Midbrain (tissue), 1 donor: ENCODE results near the gene SRSF11.
"Not testable (repeated sequence)": the region's sequence is repeated elsewhere in the genome, so short reads cannot be mapped to it uniquely, and the experiment has no call there.

ENCODE experiments used
- DNase-seq: peaks from one replicate; lab custom pipeline; 2025; lab: John Stamatoyannopoulos, UW

SRSF11 gene

DNA sequence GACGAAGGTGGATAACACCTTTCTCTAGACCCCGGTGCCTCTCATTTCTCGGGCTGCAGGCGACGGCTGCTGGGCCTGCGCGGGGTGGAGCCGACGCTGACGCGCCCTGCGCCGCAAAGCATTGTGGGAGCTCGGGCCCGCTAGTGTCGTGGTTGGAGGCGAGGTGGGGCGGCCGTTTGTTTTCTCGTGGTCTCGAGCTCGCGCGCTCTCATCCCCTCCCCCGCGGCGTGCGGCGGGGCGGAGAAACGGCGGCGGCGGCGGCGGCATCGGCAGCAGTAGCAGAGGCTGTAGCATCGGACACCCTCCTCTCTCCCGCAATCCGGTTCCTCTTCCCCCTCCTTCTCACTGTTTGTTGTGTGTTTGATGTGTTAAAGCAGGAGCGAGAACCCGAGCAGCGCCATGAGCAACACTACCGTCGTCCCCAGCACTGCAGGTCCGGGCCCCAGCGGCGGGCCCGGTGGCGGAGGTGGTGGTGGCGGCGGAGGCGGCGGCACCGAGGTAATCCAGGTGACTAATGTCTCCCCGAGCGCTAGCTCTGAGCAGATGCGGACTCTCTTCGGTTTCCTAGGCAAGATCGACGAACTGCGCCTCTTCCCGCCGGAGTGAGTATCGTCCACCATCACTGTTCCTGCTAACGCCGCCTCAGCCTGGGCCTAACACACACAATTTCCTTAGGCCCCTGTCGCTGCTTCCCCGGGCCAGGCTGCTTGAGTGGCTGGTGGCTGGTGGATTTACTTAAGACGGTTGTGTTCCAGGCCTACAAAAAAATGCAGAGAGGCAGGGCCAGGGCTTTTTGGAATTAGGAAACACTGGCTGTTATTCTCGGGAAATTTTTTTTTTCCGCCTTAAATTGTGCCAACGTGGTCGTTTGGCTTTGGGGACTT, at the start of gene SRSF11:
Gene SRSF11, plus strand, starts transcription at position 143 of the 884 bp plus-strand sequence. Its CDS starts 257 bp downstream, at position 400.
- DNase-seq: peak; percentile 95

GRCh38 chr1:70171512-70171911, 49.7 kb upstream of the SRSF11 start:
- DNase-seq: no peak

GRCh38 chr1:70185181-70185580, 36.0 kb upstream of the SRSF11 start:
- DNase-seq: not testable (repeated sequence)

GRCh38 chr1:70188522-70188921, 32.7 kb upstream of the SRSF11 start:
- DNase-seq: no peak

GRCh38 chr1:70190180-70190579, 31.0 kb upstream of the SRSF11 start:
- no peak for DNase-seq

- DNase-seq: not testable (repeated sequence)
Observed at GRCh38 chr1:70192446-70192845, 28.7 kb upstream of the SRSF11 start.

- DNase-seq: no peak
Observed at GRCh38 chr1:70194601-70195000, 26.6 kb upstream of the SRSF11 start.

DNA sequence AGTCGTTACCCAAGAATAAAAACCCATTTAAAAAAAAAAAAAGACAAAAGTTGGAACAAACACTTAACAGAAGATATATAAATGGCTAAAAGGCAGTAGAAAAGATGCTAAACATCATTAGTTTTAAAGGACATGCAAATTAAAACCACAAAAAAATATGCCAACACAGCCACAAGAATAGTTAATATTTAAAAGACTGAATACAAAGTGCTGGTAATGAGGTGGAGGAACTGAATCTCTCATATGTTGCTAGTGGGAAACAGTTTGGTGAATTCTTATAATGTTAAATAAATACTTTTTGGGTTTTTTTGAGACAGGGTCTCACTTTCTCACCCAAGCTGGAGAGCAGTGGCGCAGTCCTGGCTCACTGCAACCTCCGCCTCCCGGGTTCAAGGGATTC, 25.8 kb upstream of the SRSF11 start:
- no peak for DNase-seq

- DNase-seq: no peak
Observed at GRCh38 chr1:70196333-70196732, 24.8 kb upstream of the SRSF11 start.

GRCh38 chr1:70200065-70200464, 21.1 kb upstream of the SRSF11 start:
- no peak for DNase-seq

DNA sequence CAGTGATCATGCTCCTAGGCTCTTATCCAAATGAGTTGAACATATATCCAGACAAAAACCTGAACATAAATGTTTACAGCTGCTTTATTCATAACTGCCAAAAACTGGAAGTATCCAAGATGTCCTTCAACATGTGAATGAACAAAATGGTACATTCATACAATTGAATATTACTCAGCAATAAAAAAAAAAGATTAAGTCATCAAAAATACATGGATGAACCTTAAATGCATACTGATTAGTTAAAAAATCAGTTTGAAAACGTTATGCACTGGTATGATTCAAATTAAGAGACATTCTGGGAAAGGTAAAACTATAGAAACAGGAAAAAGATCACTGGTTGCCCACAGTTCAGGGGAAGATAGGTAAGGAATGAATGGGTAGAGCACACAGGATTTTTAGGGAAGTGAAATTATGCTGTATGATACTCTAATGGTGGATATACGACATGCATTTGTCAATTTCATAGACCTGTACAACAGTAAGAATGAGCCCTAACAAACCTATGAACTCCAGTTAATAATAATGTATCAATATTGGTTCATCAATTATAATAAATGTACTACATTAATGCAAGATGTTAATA, 18.9 kb upstream of the SRSF11 start:
- DNase-seq: no peak

GRCh38 chr1:70204139-70204538, 17.0 kb upstream of the SRSF11 start:
- DNase-seq: no peak

- no peak for DNase-seq
Observed at GRCh38 chr1:70204600-70204999, 16.6 kb upstream of the SRSF11 start.

DNA sequence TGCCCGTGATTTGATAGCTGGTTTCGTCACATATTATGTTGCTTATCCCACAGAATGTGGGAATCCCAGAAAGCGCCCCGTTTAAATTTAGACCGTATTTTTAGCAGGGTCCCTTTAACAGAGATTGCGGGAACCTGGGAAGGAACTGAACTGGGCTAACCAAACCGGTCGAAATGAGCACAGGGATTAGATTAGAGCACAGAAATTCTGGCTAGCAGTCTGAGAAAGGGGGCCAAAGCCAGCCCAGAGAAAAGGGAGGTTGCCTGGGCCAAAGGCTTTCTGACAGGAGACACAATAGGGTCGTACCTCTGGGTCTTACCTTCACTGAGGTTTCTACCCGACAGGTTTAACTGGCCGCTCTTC, 16.1 kb upstream of the SRSF11 start:
- no peak for DNase-seq

- peak; percentile 98 for DNase-seq
Observed at GRCh38 chr1:70205434-70206118, 15.6 kb upstream of the SRSF11 start, which contains the start of gene LRRC40. LRRC40 (minus strand) TSS chr1:70205579; CDS start chr1:70205540, 39 bp downstream.

GRCh38 chr1:70206833-70207232, 14.3 kb upstream of the SRSF11 start:
- not testable (repeated sequence) for DNase-seq

GRCh38 chr1:70207492-70207891, 13.7 kb upstream of the SRSF11 start:
- no peak for DNase-seq

- no peak for DNase-seq
Observed at GRCh38 chr1:70208292-70208691, 12.9 kb upstream of the SRSF11 start.

- DNase-seq: no peak
Observed at GRCh38 chr1:70210820-70211219, 10.4 kb upstream of the SRSF11 start.

DNA sequence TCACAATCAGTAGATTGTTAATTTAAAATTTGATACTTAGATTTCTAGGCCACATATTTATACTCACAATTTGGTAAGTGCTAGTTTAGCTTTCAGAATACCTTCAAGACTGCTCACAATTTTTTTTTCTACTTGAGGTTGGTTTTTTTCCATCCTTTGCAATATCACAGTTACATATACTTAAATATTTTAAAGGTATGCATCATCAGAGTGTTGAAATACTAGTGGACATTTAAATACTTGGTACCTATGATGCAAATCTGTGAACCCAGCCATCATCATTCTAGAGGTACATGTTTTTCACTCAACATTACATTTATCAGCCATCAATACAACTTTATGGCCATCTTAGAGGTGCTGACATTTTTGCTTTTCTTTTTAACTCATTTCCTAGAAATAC, 9.6 kb upstream of the SRSF11 start:
- no peak for DNase-seq

- no peak for DNase-seq
Observed at GRCh38 chr1:70220015-70220414, 1.2 kb upstream of the SRSF11 start.

GRCh38 chr1:70220517-70221237, 503 bp upstream of the SRSF11 start:
- DNase-seq: no peak
